Ovary (tissue), 9 donors: ENCODE measurements around the gene AMMECR1. TPM values are rescaled to one million over a fixed set of nuclear protein-coding genes. Genes with fewer than 3 reads are reported as not detected.

ENCODE experiments used
- DNase-seq, 5 donors: peaks; one replicate each; pipeline ENCODE4 v3.0.0-alpha.2; 2019 to 2020
- H3K27ac ChIP-seq, 2 donors: fragments of 200-600 bp; one replicate each; pipeline versions ENCODE4 v1.5.1 to v1.8.0; 2019 to 2022
- H3K27me3 ChIP-seq: fragments of 200-600 bp; one replicate; pipeline ENCODE4 v1.8.0; 2022
- H3K36me3 ChIP-seq: fragments of 200-600 bp; sonication (generic); one replicate; pipeline ENCODE4 v1.5.1; 2019
- H3K4me1 ChIP-seq: one replicate; pipeline ENCODE4 v1.8.1; 2013; ENCODE audit warnings: mild to moderate bottlenecking, moderate library complexity; ENCODE audit not compliant: insufficient read depth
- H3K4me3 ChIP-seq: fragments of 200-600 bp; sonication (generic); one replicate; pipeline ENCODE4 v1.5.1; 2017
- H3K9me3 ChIP-seq, 2 donors: fragments of 200-600 bp in 1 of 2; sonication (generic) in 1 of 2; one replicate each; pipeline versions ENCODE4 v1.5.1 to v1.8.1; 2013 to 2019; ENCODE audit warnings: mild to moderate bottlenecking in 1 of 2, moderate library complexity in 1 of 2
- CTCF ChIP-seq, 3 donors: fragments of 450-650 bp in 2 of 3; fragments of 200-600 bp in 1 of 3; IDR thresholded peaks; one replicate each; pipeline versions ENCODE4 v1.5.1 to v1.8.0; 2016 to 2022; ENCODE audit warnings: antibody characterized with exemption in 3 of 3, mild to moderate bottlenecking in 1 of 3
- EP300 ChIP-seq: sonication (generic); formaldehyde crosslinking; IDR thresholded peaks from one replicate; pipeline ENCODE4 v1.6.1; 2017; ENCODE audit warnings: antibody characterized with exemption
- POLR2A ChIP-seq: fragments of 450-650 bp; IDR thresholded peaks from one replicate; pipeline ENCODE4 v1.6.1; 2017; ENCODE audit warnings: antibody characterized with exemption, mild to moderate bottlenecking, moderate library complexity
- WGBS, 3 donors: extraction: QIAGEN DNeasy Blood & Tissue Kit in 1 of 3; methylation state at CpG; one replicate each; pipeline versions ENCODE4 v1.1.5 to v1.1.7; 2013 to 2017; 5-methylcytosine and 5-hydroxymethylcytosine counted together
- intact Hi-C, 4 donors: fragments of 100-400 bp; cut with DNase I; formaldehyde crosslinking; loops; one replicate each; pipeline versions ENCODE4 v1.11.0 to v1.15.1; 2022 to 2023
- polyA plus RNA-seq, 2 donors: library from polyadenylated mRNA; stranded (reverse); fragments of 200-250 nt in 1 of 2; fragments of 350-450 nt in 1 of 2; fragmentation: Illumina TruSeq in 1 of 2; extraction: RNeasy Lipid Tissue Mini Kit (QIAGEN cat#74804) in 1 of 2; gene quantifications; one replicate each; pipeline ENCODE4 v1.2.3, GENCODE V29; 2013 to 2014
- total RNA-seq, 7 donors: library from RNA; depleted of rRNA in 2 of 7; stranded (reverse); fragments of >200 nt in 2 of 7; fragmentation: NEBNext Ultra II Directional in 3 of 7; extraction: Animal tissue kit (Norgen Biotek cat#: 25700) in 3 of 7; gene quantifications; one replicate each; pipeline versions ENCODE4 v1.1.0 to v1.2.4, GENCODE V29; 2016 to 2023
- donor health status: DM: no; HTN: no; CAD: no; lungs with moderate emphysema.
- donor health status: DM: no; HTN: no; CAD: no.
- donor health status: Bipolar disorder and iron deficiency.
- donor health status: DM: yes; HTN: yes; CAD: no.
- donor health status: DM: no; HTN: no; CAD: no.
- donor health status: DM: yes; HTN: yes; CAD: no.

The AMMECR1 gene
- total and polyA plus RNA-seq, 9 donors: 3.9 to 19.2 (median 12.3) TPM

- Histone ChIP-seq H3K4me1 (no peaks in the 10 kb centered on the region), H3K27ac (no peak overlapping the region), H3K27me3 (no peaks in the 10 kb centered on the region), H3K36me3 (no peaks in the 10 kb centered on the region), H3K4me3 (no peak overlapping the region), H3K9me3 (no peaks in the 10 kb centered on the region)
- DNase-seq: no peak
- intact Hi-C loops: no loop called here
- 49 to 59% (median 54%) methylated on average over 2 of the region's 2 CpGs for WGBS, 3 donors
- no peak for TF ChIP-seq POLR2A
- TF ChIP-seq EP300: no peak
- no peak for TF ChIP-seq CTCF (IDR thresholded peaks at IDR 0.05)
Measured at GRCh38 chrX:110281377-110281776, 36.5 kb downstream of the AMMECR1 start.

- no peaks in the 10 kb centered on the region for H3K27me3 ChIP-seq
- no peak overlapping the region for H3K4me3 ChIP-seq
- no peaks in the 10 kb centered on the region for H3K36me3 ChIP-seq
- no peak for TF ChIP-seq POLR2A
- no peak for TF ChIP-seq EP300
- TF ChIP-seq CTCF (IDR thresholded peaks at IDR 0.05): no peak
- no peaks in the 10 kb centered on the region for H3K4me1 ChIP-seq
- H3K27ac ChIP-seq: no peak overlapping the region
- intact Hi-C loops: no loop called here
- no peak for DNase-seq
- no peaks in the 10 kb centered on the region for H3K9me3 ChIP-seq
Measured at GRCh38 chrX:110280954-110281353, 36.9 kb downstream of the AMMECR1 start.

- Histone ChIP-seq H3K4me3 (no peak overlapping the region), H3K4me1 (no peaks in the 10 kb centered on the region), H3K36me3 (no peaks in the 10 kb centered on the region), H3K27me3 (no peaks in the 10 kb centered on the region), H3K9me3 (no peaks in the 10 kb centered on the region), H3K27ac (no peak overlapping the region)
- intact Hi-C loops: no loop called here
- TF ChIP-seq POLR2A: no peak
- no peak for TF ChIP-seq EP300
- TF ChIP-seq CTCF (IDR thresholded peaks at IDR 0.05): no peak
- WGBS, 3 donors: 88 to 98% (median 96%) methylated on average over 1 of the region's 1 CpG
- DNase-seq: no peak
Measured at GRCh38 chrX:110277609-110278008, 40.3 kb downstream of the AMMECR1 start.

GRCh38 chrX:110276778-110277177, 41.1 kb downstream of the AMMECR1 start:
- Histone ChIP-seq H3K27me3 (no peaks in the 10 kb centered on the region), H3K9me3 (no peaks in the 10 kb centered on the region), H3K27ac (no peak overlapping the region), H3K4me3 (no peak overlapping the region), H3K4me1 (no peaks in the 10 kb centered on the region), H3K36me3 (no peaks in the 10 kb centered on the region)
- TF ChIP-seq CTCF (IDR thresholded peaks at IDR 0.05) (no peak), POLR2A (no peak), EP300 (no peak)
- 64 to 76% (median 75%) methylated on average over 2 of the region's 2 CpGs for whole genome bisulfite sequencing, 3 donors
- intact Hi-C loops: no loop called here
- DNase-seq: no peak

- WGBS, 3 donors: 44 to 48% (median 45%) methylated on average over 1 of the region's 1 CpG
- no peaks in the 10 kb centered on the region for H3K27me3 ChIP-seq
- H3K4me1 ChIP-seq: no peaks in the 10 kb centered on the region
- H3K27ac ChIP-seq: no peak overlapping the region
- TF ChIP-seq POLR2A: no peak
- no peak for TF ChIP-seq EP300
- no peak for TF ChIP-seq CTCF (IDR thresholded peaks at IDR 0.05)
- H3K9me3 ChIP-seq: no peaks in the 10 kb centered on the region
- H3K36me3 ChIP-seq: no peaks in the 10 kb centered on the region
- no peak for DNase-seq
- intact Hi-C loops: no loop called here
- H3K4me3 ChIP-seq: no peak overlapping the region
Measured at GRCh38 chrX:110268886-110269285, 49.0 kb downstream of the AMMECR1 start.
